Loucy (cell line): ENCODE measurements around the gene KSR2.

Source experiments
- H2AFZ ChIP-seq: fragments of 200-600 bp; sonication (generic); 2 replicates; pipeline ENCODE4 v1.6.0; 2016; ENCODE audit warnings: antibody characterized with exemption, mild to moderate bottlenecking, low read length, moderate library complexity
- H3F3A ChIP-seq: fragments of 200-600 bp; 2 replicates; pipeline ENCODE4 v1.6.0; 2016; ENCODE audit warnings: antibody characterized with exemption, low read depth, mild to moderate bottlenecking
- H3K27me3 ChIP-seq: fragments of 200-600 bp; sonication (generic); 2 replicates; pipeline ENCODE4 v1.6.1; 2014; ENCODE audit warnings: low read length, mild to moderate bottlenecking; ENCODE audit not compliant: insufficient read depth, poor library complexity, severe bottlenecking
- H3K36me3 ChIP-seq: fragments of 200-600 bp; sonication (generic); 2 replicates; pipeline ENCODE4 v1.6.1; 2016; ENCODE audit warnings: low read length; ENCODE audit not compliant: insufficient read depth
- H3K4me1 ChIP-seq: fragments of 200-600 bp; sonication (generic); 2 replicates; pipeline ENCODE4 v1.5.1; 2014; ENCODE audit warnings: low read length, mild to moderate bottlenecking; ENCODE audit not compliant: insufficient read depth, poor library complexity, severe bottlenecking
- H3K4me2 ChIP-seq: fragments of 200-600 bp; sonication (generic); 2 replicates; pipeline ENCODE4 v1.6.0; 2014; ENCODE audit warnings: antibody characterized with exemption, low read length, low read depth, mild to moderate bottlenecking; ENCODE audit not compliant: poor library complexity, severe bottlenecking
- H3K4me3 ChIP-seq: fragments of 200-600 bp; sonication (generic); 2 replicates; pipeline ENCODE4 v1.5.1; 2014; ENCODE audit warnings: low read length, mild to moderate bottlenecking, mixed read lengths; ENCODE audit not compliant: poor library complexity, severe bottlenecking
- H3K79me2 ChIP-seq: fragments of 200-600 bp; sonication (generic); 2 replicates; pipeline ENCODE4 v1.6.1; 2014; ENCODE audit warnings: low read length; ENCODE audit not compliant: insufficient read depth
- H3K9ac ChIP-seq: fragments of 200-600 bp; sonication (generic); 2 replicates; pipeline ENCODE4 v1.6.0; 2014; ENCODE audit warnings: mild to moderate bottlenecking, low read depth, low read length, moderate library complexity; ENCODE audit not compliant: poor library complexity, severe bottlenecking
- H3K9me2 ChIP-seq: fragments of 200-600 bp; sonication (generic); replicated peaks from 2 replicates; pipeline ENCODE4 v1.6.1; 2016; ENCODE audit warnings: low read depth, low read length, mixed read lengths
- H3K9me3 ChIP-seq: fragments of 200-600 bp; sonication (generic); 2 replicates; pipeline ENCODE4 v1.6.1; 2014; ENCODE audit warnings: mild to moderate bottlenecking, antibody characterized with exemption, low read length, low read depth; ENCODE audit not compliant: insufficient read depth
- H4K20me1 ChIP-seq: fragments of 200-600 bp; sonication (generic); 2 replicates; pipeline ENCODE4 v1.6.0; 2014; ENCODE audit warnings: antibody characterized with exemption, low read length, mild to moderate bottlenecking; ENCODE audit not compliant: insufficient read depth, poor library complexity, severe bottlenecking
- EZH2phosphoT487 ChIP-seq: fragments of 200-600 bp; IDR thresholded peaks from 2 replicates; pipeline ENCODE4 v1.6.1; 2018; ENCODE audit warnings: antibody characterized with exemption, mild to moderate bottlenecking, moderate library complexity, borderline replicate concordance
- TF ChIP-seq, protein P1 (sequence below): fragments of 200-600 bp; sonication (generic); conservative IDR thresholded peaks from 2 replicates; pipeline ENCODE4 v1.5.1; 2014; ENCODE audit warnings: mild to moderate bottlenecking, antibody characterized with exemption, low read length

Gene KSR2

DNA sequence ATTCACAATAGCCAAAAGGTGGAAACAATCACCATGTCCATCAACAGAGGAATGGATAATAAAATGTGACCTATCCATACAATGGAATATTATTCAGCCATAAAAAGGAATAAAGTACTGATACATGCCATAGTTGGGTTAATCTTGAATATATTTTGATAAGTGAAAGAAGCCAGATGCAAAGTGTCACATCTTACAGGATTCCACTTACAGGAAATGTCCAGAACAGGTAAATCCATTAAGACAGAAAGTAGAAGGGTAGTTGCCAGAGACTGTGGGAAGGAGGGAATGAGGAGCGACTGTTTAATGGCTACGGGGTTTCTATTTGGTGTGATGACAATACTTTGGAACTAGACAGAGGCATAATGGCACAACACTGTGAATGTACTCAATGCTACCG, 171.6 kb downstream of the KSR2 start:
- Histone ChIP-seq H3K4me3 (no peak overlapping the region), H3F3A (no peaks in the 10 kb centered on the region), H3K27me3 (no peaks in the 10 kb centered on the region), H3K9me3 (no peaks in the 10 kb centered on the region; the same call in 1 of the 2 replicates), H3K79me2 (no peaks in the 10 kb centered on the region), H3K4me1 (no peaks in the 10 kb centered on the region), H3K4me2 (no peak overlapping the region), H4K20me1 (no peaks in the 10 kb centered on the region), H2AFZ (no peak overlapping the region), H3K36me3 (no peaks in the 10 kb centered on the region), H3K9ac (no peak overlapping the region), H3K9me2 (no peaks in the 10 kb centered on the region)
- TF ChIP-seq, protein P1, sequence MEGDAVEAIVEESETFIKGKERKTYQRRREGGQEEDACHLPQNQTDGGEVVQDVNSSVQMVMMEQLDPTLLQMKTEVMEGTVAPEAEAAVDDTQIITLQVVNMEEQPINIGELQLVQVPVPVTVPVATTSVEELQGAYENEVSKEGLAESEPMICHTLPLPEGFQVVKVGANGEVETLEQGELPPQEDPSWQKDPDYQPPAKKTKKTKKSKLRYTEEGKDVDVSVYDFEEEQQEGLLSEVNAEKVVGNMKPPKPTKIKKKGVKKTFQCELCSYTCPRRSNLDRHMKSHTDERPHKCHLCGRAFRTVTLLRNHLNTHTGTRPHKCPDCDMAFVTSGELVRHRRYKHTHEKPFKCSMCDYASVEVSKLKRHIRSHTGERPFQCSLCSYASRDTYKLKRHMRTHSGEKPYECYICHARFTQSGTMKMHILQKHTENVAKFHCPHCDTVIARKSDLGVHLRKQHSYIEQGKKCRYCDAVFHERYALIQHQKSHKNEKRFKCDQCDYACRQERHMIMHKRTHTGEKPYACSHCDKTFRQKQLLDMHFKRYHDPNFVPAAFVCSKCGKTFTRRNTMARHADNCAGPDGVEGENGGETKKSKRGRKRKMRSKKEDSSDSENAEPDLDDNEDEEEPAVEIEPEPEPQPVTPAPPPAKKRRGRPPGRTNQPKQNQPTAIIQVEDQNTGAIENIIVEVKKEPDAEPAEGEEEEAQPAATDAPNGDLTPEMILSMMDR, result no peak
- TF ChIP-seq EZH2phosphoT487, result no peak

DNA sequence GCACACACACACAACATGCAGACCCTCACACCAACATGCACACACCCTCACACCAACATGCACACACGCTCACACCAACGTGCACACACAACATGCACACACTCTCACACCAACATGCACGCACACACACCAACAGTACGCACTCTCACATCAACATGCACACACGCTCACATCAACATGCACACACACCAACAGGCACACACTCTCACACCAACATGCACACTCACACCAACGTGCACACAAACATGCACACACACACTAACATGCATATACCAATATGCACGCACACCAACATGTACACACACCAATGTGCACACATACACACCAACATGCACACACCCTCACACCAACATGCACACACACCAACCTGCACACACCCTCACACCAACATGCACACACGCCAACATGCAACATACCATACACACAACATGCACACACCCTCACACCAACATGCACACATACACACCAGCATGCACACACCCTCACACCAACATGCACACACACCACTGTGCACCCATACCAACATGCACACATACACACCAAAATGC, 175.8 kb downstream of the KSR2 start:
- no peaks in the 10 kb centered on the region for H3K36me3 ChIP-seq
- H3K9me3 ChIP-seq, result no peaks in the 10 kb centered on the region; the same call in 1 of the 2 replicates
- H3K4me3 ChIP-seq, result no peak overlapping the region
- H4K20me1 ChIP-seq, result no peaks in the 10 kb centered on the region
- H3K27me3 ChIP-seq, result no peaks in the 10 kb centered on the region
- no peak overlapping the region for H3K9ac ChIP-seq
- no peak overlapping the region for H2AFZ ChIP-seq
- no peak overlapping the region for H3K4me2 ChIP-seq
- TF ChIP-seq, protein P1, result no peak
- TF ChIP-seq EZH2phosphoT487, result no peak
- H3K9me2 ChIP-seq, result no peaks in the 10 kb centered on the region
- no peaks in the 10 kb centered on the region for H3F3A ChIP-seq
- no peaks in the 10 kb centered on the region for H3K79me2 ChIP-seq
- H3K4me1 ChIP-seq, result no peaks in the 10 kb centered on the region

DNA sequence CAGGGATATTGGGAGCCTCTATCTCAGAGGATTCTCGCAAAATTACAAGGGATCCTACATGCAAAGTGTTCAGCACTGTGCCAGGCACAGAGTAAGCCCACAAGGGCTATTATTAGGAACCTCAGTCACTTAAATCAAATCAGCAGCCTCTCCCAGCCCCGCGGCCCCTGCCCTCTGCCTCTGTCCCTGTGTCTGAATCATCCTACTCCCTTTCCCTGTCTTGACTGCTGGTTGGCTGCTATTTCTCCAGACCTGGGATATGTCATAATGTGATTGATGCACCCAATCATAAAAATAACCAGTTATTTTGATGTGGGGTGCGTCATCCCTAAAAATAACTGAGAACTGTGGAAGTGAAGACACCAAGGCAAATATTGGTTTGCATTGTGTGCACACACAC, 176.3 kb downstream of the KSR2 start:
- no peak overlapping the region for H3K4me3 ChIP-seq
- TF ChIP-seq, protein P1, result no peak
- no peak for TF ChIP-seq EZH2phosphoT487
- H4K20me1 ChIP-seq, result no peaks in the 10 kb centered on the region
- no peaks in the 10 kb centered on the region for H3F3A ChIP-seq
- no peak overlapping the region for H2AFZ ChIP-seq
- H3K9me2 ChIP-seq, result no peaks in the 10 kb centered on the region
- no peak overlapping the region for H3K4me2 ChIP-seq
- no peaks in the 10 kb centered on the region for H3K79me2 ChIP-seq
- H3K36me3 ChIP-seq, result no peaks in the 10 kb centered on the region
- H3K9me3 ChIP-seq, result no peaks in the 10 kb centered on the region; the same call in 1 of the 2 replicates
- no peaks in the 10 kb centered on the region for H3K27me3 ChIP-seq
- H3K9ac ChIP-seq, result no peak overlapping the region
- no peaks in the 10 kb centered on the region for H3K4me1 ChIP-seq
